HG02588 (cell line): Measurements from ENCODE around the gene LMO4.

ENCODE experiments used
- ATAC-seq: cut with Tn5 transposase; IDR thresholded peaks from one replicate; pipeline ENCODE4 v1.9.1; 2021; ENCODE audit warnings: mild to moderate bottlenecking, moderate library complexity; ENCODE audit not compliant: unreplicated experiment

Gene LMO4

DNA sequence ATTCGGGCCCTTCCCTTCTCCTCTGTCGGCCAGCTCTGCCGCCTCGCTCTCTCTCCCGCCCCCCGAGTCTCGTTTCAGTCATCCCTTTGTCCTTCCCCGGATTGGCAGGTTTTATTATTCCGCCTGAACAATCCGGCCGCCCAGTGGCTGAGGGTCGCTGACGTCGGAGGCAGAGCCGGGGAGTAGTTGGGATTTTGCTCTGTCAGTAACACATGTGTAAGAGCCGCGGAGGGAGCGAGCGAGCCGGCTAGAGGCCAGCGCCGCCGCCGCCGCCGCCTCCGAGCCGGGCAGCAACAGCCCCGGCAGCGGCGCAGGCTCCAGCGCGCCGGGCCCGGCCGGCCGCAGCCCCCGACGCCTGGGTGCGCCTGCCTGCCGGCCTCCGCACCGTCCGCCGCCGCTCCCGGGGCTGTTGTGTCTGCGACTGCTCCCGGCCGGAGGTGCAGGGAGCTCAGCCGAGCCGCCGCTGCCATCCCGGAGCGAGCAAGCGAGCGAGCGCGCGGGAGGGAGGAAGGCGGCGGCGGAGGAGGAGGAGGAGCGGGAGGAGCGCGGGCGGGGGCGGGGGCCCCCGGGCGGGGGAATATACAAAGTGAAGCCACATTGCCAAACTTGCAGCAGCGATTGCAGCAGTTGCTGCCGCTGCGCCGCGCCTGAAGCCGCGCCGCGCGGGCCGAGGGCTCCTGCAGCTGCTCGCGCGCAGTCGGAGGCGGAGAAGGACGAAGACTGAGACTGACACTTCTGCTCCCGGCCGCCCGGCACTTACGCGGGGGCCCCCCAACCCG lies at the start of gene LMO4:
LMO4 (plus strand) TSS at position 609 of the 779 bp plus-strand sequence. CDS start 3,136 bp downstream, outside the sequence.
- peak; percentile 83 for ATAC-seq

DNA sequence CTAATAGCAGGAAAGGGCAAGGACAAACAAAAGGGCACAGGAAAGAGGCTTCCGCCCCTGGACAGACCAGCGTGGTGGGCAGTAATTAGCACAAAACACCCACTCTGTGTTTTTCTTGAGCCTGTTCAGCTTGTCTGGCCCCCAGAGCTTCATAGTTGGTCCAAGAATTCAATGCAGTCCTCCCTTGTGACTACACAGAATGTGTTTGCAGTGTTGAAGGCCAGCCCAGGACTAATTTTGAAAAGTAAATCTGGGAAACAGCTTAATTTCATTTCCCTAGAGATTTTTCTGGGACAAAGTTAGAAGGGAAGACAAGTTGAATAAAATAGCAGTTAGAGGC lies 49.2 kb upstream of the LMO4 start:
- no peak for ATAC-seq

- ATAC-seq = no peak
Measured at GRCh38 chr1:87279966-87280535, 48.6 kb upstream of the LMO4 start.

DNA sequence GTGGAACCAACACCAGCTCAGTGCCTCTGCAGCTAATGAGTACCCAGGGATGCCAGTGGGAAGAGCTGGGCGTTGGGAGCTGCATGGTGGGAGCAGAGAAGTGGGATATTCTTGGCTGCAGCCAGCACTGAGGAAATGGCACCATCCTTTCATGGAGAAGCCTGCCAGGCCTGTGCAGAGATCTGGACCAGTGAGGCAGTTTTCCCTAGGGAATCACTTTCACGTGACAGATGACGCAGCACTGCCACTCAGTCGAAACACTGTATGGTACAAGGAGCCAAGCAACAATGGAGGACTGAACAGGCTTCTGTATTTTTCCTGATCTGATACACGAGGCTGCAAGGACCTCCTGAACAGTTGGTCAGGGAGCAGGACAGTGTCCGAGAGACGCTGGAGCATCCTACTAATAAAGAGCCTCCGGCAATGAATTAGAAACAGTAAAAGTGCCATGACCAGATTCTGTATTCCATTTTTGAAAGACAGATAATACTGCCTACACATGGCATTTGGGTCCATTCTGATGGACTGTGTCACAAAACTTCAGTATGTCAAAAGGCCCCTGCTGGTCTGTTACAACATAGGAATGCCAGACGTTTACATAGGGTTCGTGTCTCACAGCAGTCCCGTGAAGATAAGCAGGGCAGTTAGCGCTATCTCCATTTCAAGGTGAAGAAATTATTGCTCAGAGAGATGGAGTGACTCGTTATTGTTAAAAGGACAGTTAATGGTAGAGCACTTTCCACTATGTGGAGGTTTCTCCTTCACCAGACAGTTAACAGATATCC lies 44.0 kb upstream of the LMO4 start:
- no peak for ATAC-seq

DNA sequence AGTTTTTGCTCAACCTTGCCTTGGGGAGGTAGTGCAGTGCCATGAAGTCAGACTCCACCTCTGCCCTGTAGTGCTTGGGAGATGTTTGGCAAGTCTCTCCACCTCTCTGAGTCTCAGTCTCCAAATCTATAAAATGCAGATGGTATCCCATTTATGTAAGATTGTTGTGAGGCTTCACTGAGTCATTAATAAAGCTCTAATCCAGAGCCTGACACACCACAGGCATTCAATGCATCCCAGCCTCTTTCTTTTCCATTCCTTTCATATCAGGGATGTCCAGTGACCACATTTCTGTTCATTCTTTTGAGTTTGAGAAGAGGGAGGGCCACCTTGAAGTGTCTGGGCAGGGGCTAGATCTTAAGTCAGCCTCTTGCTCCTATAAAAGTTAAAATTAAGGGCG lies 37.6 kb upstream of the LMO4 start:
- no peak for ATAC-seq

DNA sequence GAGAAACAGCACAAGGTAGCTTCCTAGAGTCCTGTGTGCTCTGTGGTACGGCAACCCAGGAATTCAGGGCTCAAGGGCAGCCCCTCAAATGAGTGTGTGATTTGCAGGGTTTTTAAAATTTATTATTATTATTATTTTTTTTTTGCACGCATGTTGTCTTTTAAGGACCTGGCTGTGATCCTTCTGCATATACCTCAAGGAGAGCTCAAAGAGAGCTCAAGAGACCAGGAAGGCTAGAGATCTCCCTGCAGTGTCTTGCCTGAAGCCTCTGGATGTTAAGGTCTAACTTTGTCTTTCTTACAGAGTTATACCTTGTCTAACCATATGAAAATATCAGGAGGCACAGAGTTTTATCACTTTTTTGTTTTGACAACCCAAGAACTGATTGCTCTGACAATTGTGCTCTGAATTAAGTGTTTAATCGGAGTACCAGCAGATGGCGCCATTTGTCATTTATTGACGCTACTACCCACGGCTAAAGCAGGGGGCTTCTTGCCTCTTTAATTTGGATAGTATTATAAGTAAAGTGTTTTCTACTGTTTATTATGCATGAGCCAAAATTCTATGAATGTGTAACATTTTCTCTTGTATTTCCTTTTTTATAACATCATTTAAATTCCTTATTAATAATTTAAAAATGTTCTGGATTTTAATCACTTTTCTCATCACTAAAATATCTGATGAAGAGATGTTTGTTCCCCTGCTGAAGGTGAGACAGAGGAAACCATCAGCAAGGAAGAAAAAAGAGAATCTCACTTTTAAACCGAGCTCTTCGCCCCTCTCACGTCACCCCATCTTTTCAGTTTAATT lies 35.8 kb upstream of the LMO4 start:
- peak; percentile 46 for ATAC-seq

DNA sequence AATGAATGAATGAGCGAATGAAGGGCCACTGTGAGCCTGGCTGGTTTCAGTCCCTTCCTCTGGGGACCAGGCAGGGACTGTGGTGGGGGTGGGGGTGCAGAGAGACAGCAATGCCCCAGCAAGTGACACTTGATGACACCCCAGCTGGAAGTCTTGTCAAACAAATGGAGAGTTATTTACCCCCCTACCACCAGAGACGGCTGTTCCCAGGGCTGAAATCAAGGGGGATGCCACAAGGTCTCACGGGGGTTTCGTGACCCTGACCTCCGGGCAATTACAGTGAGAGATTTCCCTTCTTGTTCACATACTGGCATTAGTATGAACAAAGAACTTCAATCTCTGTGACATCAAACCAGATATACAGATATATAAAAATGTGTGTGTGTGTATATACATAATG lies 34.0 kb upstream of the LMO4 start:
- ATAC-seq = no peak

- ATAC-seq = no peak
Measured at GRCh38 chr1:87295445-87296110, 33.1 kb upstream of the LMO4 start.

DNA sequence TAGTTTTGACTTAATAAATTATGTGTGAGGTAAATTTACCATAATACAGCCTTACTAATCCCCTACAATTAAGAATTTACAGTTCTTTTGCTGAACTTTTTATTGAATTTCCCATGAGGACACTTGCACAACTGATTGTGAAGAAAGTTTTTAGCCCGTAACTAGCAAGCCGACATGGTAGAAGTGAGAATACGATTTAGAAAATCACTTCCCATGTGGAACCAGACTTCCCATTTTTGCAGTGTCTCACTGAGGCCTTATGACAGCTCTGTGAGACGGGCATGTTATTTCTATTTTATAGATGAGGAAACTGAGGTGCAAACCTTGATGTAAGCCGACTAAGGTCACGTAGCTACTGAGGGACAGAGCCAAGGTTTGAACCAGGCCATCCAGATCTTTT lies 32.5 kb upstream of the LMO4 start:
- ATAC-seq = no peak

DNA sequence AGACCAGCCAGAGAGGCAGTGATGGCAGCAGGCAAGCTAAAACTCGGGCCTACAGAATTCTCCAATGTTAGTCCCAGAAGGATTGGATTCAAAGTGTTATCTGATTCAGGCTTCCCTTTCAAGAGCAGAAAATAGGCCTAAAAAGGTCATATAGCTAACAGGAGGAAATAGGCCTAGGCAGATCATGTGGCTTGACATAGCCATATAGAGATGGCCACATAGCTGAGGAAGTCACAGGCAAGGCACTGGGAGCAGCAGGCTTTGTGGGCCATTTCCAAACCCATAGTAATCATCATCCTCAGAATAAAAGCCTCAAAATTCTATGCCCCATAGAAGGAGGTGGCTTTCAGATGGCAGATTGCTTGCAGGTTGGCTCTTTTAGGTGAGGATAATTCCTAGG lies 29.0 kb upstream of the LMO4 start:
- no peak for ATAC-seq

DNA sequence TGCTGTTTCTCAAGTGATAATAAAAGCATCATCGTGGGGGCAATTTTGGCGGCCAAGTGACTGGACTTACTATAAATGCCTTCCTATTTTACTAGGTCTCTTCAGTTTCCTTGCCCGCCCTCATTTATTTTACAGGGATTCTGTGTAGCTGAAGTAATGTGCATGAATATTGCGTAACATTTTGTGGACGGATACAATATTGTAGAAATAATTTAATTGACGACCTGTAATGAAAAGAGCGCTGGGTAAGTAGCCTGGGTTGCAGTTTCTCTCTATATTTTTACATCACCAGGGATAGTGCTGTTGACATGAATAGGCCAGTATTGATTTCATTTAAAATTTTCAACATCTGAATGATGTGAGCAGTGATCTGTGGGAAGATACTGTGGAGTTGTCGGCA lies 28.1 kb upstream of the LMO4 start:
- no peak for ATAC-seq

DNA sequence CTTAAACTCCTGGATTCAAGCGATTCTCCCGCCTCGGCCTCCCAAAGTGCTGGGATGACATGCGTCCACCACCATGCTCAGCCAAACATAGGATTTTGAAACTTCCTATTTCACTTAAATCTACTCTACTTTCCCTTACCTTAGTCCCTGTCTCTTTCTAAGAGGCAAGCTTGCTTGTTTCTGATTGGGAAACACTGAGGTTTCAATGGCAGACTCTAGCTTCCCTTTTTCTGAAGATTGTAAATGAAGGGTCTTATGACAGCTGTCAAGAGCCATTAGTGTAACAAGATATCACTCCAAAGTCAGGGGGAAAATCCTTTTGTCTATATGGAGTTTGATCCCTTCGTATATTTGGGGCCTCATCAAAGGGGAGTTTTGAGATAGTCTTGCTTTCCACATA lies 23.5 kb upstream of the LMO4 start:
- no peak for ATAC-seq

DNA sequence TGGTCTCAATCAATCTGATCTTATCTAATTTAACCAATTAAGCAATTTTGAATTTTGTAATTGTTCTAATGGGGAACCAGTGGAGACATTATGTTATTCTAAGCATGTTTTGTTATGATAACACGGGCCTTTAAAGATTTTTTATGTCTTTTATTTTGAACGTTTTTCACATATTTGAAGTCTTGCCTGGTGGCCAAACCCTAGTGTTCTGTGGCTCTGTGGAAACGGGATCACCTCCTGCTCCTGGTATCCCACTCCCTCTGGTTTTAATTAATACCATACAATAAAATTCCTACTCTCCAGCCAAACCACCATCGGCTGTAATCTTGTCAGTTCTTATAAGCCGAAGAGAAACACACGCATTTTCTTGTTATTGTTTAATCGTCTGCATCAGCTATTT lies 22.9 kb upstream of the LMO4 start:
- ATAC-seq = no peak

DNA sequence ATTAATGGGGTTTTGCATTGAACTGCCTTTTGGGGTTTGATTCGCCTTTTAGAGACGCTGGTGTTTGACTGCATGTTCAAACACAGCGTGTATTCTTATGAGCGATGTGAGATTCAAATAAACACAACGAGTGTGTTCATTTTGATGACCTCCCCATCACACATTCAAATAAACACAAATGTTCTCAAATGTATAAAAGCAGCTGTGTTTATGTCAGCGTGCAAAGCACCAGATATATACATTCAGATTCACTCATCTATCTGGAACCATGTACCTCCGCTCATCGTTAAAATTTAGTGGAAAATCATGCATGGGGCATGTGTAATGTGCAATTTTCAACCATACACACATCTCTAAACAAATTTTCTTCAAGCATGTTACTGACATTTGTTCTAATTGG lies 21.4 kb upstream of the LMO4 start:
- no peak for ATAC-seq

- no peak for ATAC-seq
Measured at GRCh38 chr1:87307931-87308330, 20.7 kb upstream of the LMO4 start.

DNA sequence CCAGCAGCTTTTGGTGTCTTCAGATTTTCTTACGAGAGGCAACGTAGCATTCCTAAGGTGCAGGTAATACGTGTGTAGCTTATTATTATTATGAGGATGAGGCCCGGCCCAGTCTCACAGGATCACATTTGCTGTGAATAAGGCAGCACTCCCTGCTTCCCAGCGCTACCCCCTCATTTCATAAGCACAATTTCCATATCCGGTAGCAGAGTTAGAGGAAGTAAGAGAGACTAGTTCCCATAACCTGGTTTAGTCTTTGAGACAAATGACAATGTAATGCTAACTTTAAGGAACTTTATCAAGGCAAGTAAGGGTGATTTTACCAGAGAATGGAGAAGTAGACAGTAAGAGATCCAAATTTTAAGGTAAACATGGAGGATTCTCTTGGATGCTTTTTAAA lies 14.6 kb upstream of the LMO4 start:
- ATAC-seq = no peak

- ATAC-seq = no peak
Measured at GRCh38 chr1:87318056-87318650, 10.5 kb upstream of the LMO4 start.

GRCh38 chr1:87318806-87319205 lies 9.9 kb upstream of the LMO4 start:
- ATAC-seq = no peak

DNA sequence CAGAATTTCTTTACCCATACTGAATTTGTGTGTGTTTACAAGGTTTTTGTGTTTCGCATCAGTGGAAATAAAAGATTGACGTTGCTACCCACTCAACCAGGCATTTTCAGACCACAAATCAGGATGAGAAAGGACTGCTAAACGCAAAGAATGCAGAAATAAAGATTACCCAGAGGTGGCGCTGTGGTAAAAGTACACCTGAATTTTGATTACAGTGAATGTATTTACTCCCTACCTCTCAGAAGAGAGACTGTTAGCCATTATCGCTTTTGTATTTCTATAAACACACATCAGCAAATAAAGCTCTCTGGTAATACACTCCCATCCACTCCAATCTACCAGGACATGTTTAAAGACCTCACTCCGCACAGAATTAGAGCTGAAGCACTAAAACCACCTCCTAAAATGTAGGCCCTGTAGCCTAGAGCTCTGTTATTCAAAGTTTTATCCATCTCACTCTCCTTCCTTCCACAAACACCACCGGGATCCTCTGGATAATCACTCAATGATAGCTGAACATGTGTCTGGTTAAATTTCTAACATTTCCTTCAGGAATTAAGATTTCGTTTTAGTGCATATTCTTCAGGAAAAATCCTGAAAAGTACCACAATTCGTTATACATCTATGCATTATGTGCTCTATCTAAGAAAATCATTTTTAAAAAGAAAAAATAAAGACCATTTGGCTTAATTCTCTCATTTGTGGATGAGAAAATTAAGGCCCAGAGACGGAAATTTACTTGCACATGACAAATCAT lies 2.5 kb upstream of the LMO4 start:
- no peak for ATAC-seq
